IMR-90 (cell line): ENCODE results near the gene ZFAND6. TPM values are rescaled to one million over a fixed set of nuclear protein-coding genes. Genes with fewer than 3 reads are reported as not detected.

ENCODE experiments used
- ATAC-seq: fragments of 200-7000 bp; cut with Tn5 transposase; 2 replicates; pipeline ENCODE4 v1.9.1; 2020; ENCODE audit warnings: low read depth, mild to moderate bottlenecking, moderate library complexity
- BruUV-seq: library from RNA; stranded (reverse); fragments of 400-500 nt; replicated peaks from 2 replicates; lab custom pipeline; 2021; lab: Mats Ljungman, UMichigan
- CTCF ChIA-PET: fragments of 300-600 bp; formaldehyde crosslinking; extraction: SDS; loops from one replicate; lab custom pipeline; 2021; ENCODE audit warnings: antibody characterized with exemption; lab: Yijun Ruan, JAX
- POLR2A ChIA-PET: fragments of 300-600 bp; sonication (Branson Sonifier 250); formaldehyde crosslinking; loops from one replicate; lab custom pipeline; 2022; ENCODE audit warnings: antibody characterized with exemption; ENCODE audit not compliant: unreplicated experiment; lab: Charles Lee
- DNase-seq: peaks from one replicate; pipeline ENCODE4 v3.0.0; 2013
- H2AFZ ChIP-seq: replicated peaks from 2 replicates; pipeline ENCODE3; 2013; ENCODE audit warnings: low read length, mild to moderate bottlenecking; ENCODE audit not compliant: poor library complexity
- H2AK5ac ChIP-seq: 2 replicates; pipeline ENCODE4 v1.6.1; 2013; ENCODE audit warnings: low read depth, low read length, inconsistent platforms
- H2AK9ac ChIP-seq: replicated peaks from 2 replicates; pipeline ENCODE3; 2013; ENCODE audit warnings: mild to moderate bottlenecking, low read depth, low read length, moderate library complexity; ENCODE audit not compliant: poor library complexity
- H2BK120ac ChIP-seq: 2 replicates; pipeline ENCODE4 v1.6.1; 2013; ENCODE audit warnings: low read depth, low read length, inconsistent platforms
- H2BK15ac ChIP-seq: 3 replicates; pipeline ENCODE4 v1.6.1; 2013; ENCODE audit warnings: low read depth, low read length, inconsistent platforms
- H2BK20ac ChIP-seq: 2 replicates; pipeline ENCODE4 v1.6.1; 2013; ENCODE audit warnings: low read depth, mild to moderate bottlenecking, inconsistent platforms, low read length, moderate library complexity
- H2BK5ac ChIP-seq: 2 replicates; pipeline ENCODE4 v1.6.1; 2013; ENCODE audit warnings: mild to moderate bottlenecking, low read depth, low read length, inconsistent platforms; ENCODE audit not compliant: poor library complexity, severe bottlenecking
- H3K14ac ChIP-seq: replicated peaks from 2 replicates; pipeline ENCODE4 v1.6.1; 2013; ENCODE audit warnings: low read depth, low read length, inconsistent platforms
- H3K18ac ChIP-seq: 2 replicates; pipeline ENCODE4 v1.6.1; 2013; ENCODE audit warnings: low read depth, low read length, control low read depth
- H3K23ac ChIP-seq: 2 replicates; pipeline ENCODE4 v1.6.1; 2013; ENCODE audit warnings: low read depth, low read length, inconsistent platforms
- H3K27ac ChIP-seq: 2 replicates; pipeline ENCODE4 v1.5.1; 2013; ENCODE audit warnings: mild to moderate bottlenecking, control low read depth, low read length; ENCODE audit not compliant: insufficient read depth
- H3K27me3 ChIP-seq: 2 replicates; pipeline ENCODE4 v1.6.1; 2013; ENCODE audit warnings: low read length; ENCODE audit not compliant: control insufficient read depth, insufficient read depth
- H3K36me3 ChIP-seq: 2 replicates; pipeline ENCODE4 v1.6.1; 2013; ENCODE audit warnings: low read length, mixed read lengths; ENCODE audit not compliant: control insufficient read depth, insufficient read depth
- H3K4ac ChIP-seq: 2 replicates; pipeline ENCODE4 v1.6.1; 2013; ENCODE audit warnings: low read depth, low read length, inconsistent platforms
- H3K4me1 ChIP-seq: 2 replicates; pipeline ENCODE4 v1.6.1; 2013; ENCODE audit warnings: low read length, mixed read lengths; ENCODE audit not compliant: control insufficient read depth, insufficient read depth
- H3K4me2 ChIP-seq: 2 replicates; pipeline ENCODE4 v1.6.1; 2013; ENCODE audit warnings: low read depth, mild to moderate bottlenecking, control low read depth, low read length, moderate library complexity
- H3K4me3 ChIP-seq: 2 replicates; pipeline ENCODE4 v1.5.1; 2013; ENCODE audit warnings: low read depth, mild to moderate bottlenecking, control low read depth, low read length, moderate library complexity; ENCODE audit not compliant: insufficient read depth
- H3K56ac ChIP-seq: 2 replicates; pipeline ENCODE4 v1.6.1; 2013; ENCODE audit warnings: low read length, inconsistent platforms; ENCODE audit not compliant: insufficient read depth; ENCODE audit errors: extremely low read depth
- H3K79me1 ChIP-seq, 2 experiments: 2 replicates each; pipeline ENCODE4 v1.6.1; 2013; ENCODE audit warnings: low read length in 2 of 2, inconsistent platforms in 1 of 2, low read depth in 1 of 2
- H3K9ac ChIP-seq: 2 replicates; pipeline ENCODE4 v1.6.1; 2013; ENCODE audit warnings: low read depth, low read length, control low read depth
- H3K9me1 ChIP-seq: 2 replicates; pipeline ENCODE4 v1.6.1; 2013; ENCODE audit warnings: low read length, inconsistent platforms; ENCODE audit not compliant: insufficient read depth
- H3K9me3 ChIP-seq: 2 replicates; pipeline ENCODE4 v1.6.1; 2013; ENCODE audit warnings: low read length; ENCODE audit not compliant: control insufficient read depth, insufficient read depth
- H4K20me1 ChIP-seq: 2 replicates; pipeline ENCODE4 v1.6.1; 2013; ENCODE audit warnings: low read length, inconsistent platforms; ENCODE audit not compliant: insufficient read depth
- H4K5ac ChIP-seq: 2 replicates; pipeline ENCODE4 v1.6.1; 2013; ENCODE audit warnings: mild to moderate bottlenecking, low read depth, low read length, control low read depth
- H4K8ac ChIP-seq, 2 experiments: 2 replicates each; pipeline ENCODE4 v1.6.1; 2013; ENCODE audit warnings: low read depth in 2 of 2, low read length in 2 of 2, control low read depth in 1 of 2, inconsistent platforms in 1 of 2
- H4K91ac ChIP-seq: 2 replicates; pipeline ENCODE4 v1.6.1; 2013; ENCODE audit warnings: low read depth, low read length, inconsistent platforms; ENCODE audit not compliant: insufficient read depth
- CEBPB ChIP-seq: IDR thresholded peaks from 2 replicates; pipeline ENCODE4 v1.6.1; 2012; ENCODE audit warnings: low read depth, low read length, improper control_type of control experiment
- ELK1 ChIP-seq: fragments of 150-350 bp; IDR thresholded peaks from 2 replicates; pipeline ENCODE4 v1.6.1; 2016; ENCODE audit warnings: low read depth, mild to moderate bottlenecking, low read length, moderate library complexity, borderline replicate concordance
- MAFK ChIP-seq: IDR thresholded peaks from 2 replicates; pipeline ENCODE4 v1.6.1; 2012; ENCODE audit warnings: low read depth, low read length, improper control_type of control experiment
- MAZ ChIP-seq: IDR thresholded peaks from 2 replicates; pipeline ENCODE4 v1.6.1; 2012; ENCODE audit warnings: low read depth, mild to moderate bottlenecking, low read length, improper control_type of control experiment, moderate library complexity, borderline replicate concordance
- RAD21 ChIP-seq: IDR thresholded peaks from 2 replicates; pipeline ENCODE4 v1.6.1; 2012; ENCODE audit warnings: low read length, improper control_type of control experiment
- SMC3 ChIP-seq: fragments of 150-350 bp; IDR thresholded peaks from 2 replicates; pipeline ENCODE4 v1.6.1; 2016; ENCODE audit warnings: low read depth, mild to moderate bottlenecking, antibody characterized with exemption, low read length, moderate library complexity
- whole genome bisulfite sequencing, 2 experiments: methylation state at CpG; one replicate each; pipeline versions ENCODE4 v1.1.5 to v1.1.7; 2013; ENCODE audit warnings: missing lambda C conversion rate in 2 of 2; ENCODE audit not compliant: insufficient read length in 1 of 2; ENCODE audit errors: extremely low coverage in 2 of 2; 5-methylcytosine and 5-hydroxymethylcytosine counted together
- dilution Hi-C: fragments of 300-500 bp; cut with HindIII; formaldehyde crosslinking; loops from one replicate; pipeline ENCODE4 v1.14.3; 2018; ENCODE audit warnings: low sequenced_read_pairs; ENCODE audit not compliant: unreplicated experiment
- in situ Hi-C: fragments of 300-500 bp; cut with MboI; formaldehyde crosslinking; loops from 3 replicates; pipeline ENCODE4 v1.14.3; 2019; ENCODE audit warnings: low sequenced_read_pairs, inconsistent platforms, mixed read lengths
- intact Hi-C: fragments of 100-400 bp; cut with micrococcal nuclease; formaldehyde crosslinking; loops from 2 replicates; pipeline ENCODE4 v1.10.0; 2022
- polyA plus RNA-seq, 3 experiments: library from polyadenylated mRNA; depleted of rRNA; stranded (reverse); fragments of >200 nt; gene quantifications; 2 replicates each; pipeline ENCODE4 v1.2.3, GENCODE V29; 2012; ENCODE audit warnings: low replicate concordance in 1 of 3
- total RNA-seq: library from RNA; depleted of rRNA; stranded (reverse); fragments of >200 nt; gene quantifications from 2 replicates; pipeline ENCODE4 v1.2.3, GENCODE V29; 2012

The ZFAND6 gene
- total and polyA plus RNA-seq, 2 of the 4 experiments (the other 2 are of a cell fraction): 77.5 to 96.4 TPM

GRCh38 chr15:80106051-80106450 lies 46.6 kb downstream of the ZFAND6 start:
- DNase-seq (peak; percentile 49), ATAC-seq (peak; percentile 47)
- Histone ChIP-seq H3K79me1 (peaks cover 16 to 75% of the 10 kb centered on the region in 2 experiments; a peak in 3 of 4 replicates), H3K9ac (no peak overlapping the region), H4K5ac (no peak overlapping the region), H3K9me3 (no peaks in the 10 kb centered on the region), H3K18ac (peak overlapping the region; percentile 74; the same call in 1 of the 2 replicates), H2BK15ac (no peak overlapping the region; the same call in 2 of the 3 replicates), H2BK5ac (peak overlapping the region; percentile 64), H3K27me3 (no peaks in the 10 kb centered on the region), H3K4me2 (peak overlapping the region; percentile 93), H3K14ac (no peak overlapping the region), H3K4me1 (peaks cover 6% of the 10 kb centered on the region; the same call in 1 of the 2 replicates), H4K20me1 (peaks cover 24% of the 10 kb centered on the region; the same call in 1 of the 2 replicates), H3K27ac (peak overlapping the region; percentile 33; the same call in 1 of the 2 replicates), H2AK5ac (no peak overlapping the region), H2AFZ (no peak overlapping the region), H3K23ac (no peak overlapping the region), H3K9me1 (peaks cover 8% of the 10 kb centered on the region; the same call in 1 of the 2 replicates), H2AK9ac (no peak overlapping the region), H3K56ac (no peak overlapping the region; the same call in 1 of the 2 replicates), H2BK120ac (no peak overlapping the region), H4K8ac (no peak overlapping the region), H2BK20ac (no peak overlapping the region), H3K36me3 (peaks cover 9% of the 10 kb centered on the region), H3K4ac (no peak overlapping the region), H4K91ac (no peak overlapping the region), H3K4me3 (no peak overlapping the region)
- ChIA-PET POLR2A (no interaction called here), CTCF (no interaction called here)
- WGBS, 2 experiments: no CpG with 5 or more reads among the region's 4 CpGs
- intact Hi-C loops (no loop called here), in situ Hi-C loops (no loop called here), dilution Hi-C loops (no loop called here)
- no TSS peak for BruUV-seq
- no peak for TF ChIP-seq SMC3
- no peak for TF ChIP-seq MAFK
- TF ChIP-seq ELK1: no peak
- TF ChIP-seq MAZ: no peak
- TF ChIP-seq RAD21: no peak
- TF ChIP-seq CEBPB: peak; percentile 80
